ENCODE measurements around the gene MCRIP2. TPM values are rescaled to one million over a fixed set of nuclear protein-coding genes. Genes with fewer than 3 reads are reported as not detected.

MCRIP2 gene
- total RNA-seq, 1 donor from 2014 or later = 27.0 TPM

DNA sequence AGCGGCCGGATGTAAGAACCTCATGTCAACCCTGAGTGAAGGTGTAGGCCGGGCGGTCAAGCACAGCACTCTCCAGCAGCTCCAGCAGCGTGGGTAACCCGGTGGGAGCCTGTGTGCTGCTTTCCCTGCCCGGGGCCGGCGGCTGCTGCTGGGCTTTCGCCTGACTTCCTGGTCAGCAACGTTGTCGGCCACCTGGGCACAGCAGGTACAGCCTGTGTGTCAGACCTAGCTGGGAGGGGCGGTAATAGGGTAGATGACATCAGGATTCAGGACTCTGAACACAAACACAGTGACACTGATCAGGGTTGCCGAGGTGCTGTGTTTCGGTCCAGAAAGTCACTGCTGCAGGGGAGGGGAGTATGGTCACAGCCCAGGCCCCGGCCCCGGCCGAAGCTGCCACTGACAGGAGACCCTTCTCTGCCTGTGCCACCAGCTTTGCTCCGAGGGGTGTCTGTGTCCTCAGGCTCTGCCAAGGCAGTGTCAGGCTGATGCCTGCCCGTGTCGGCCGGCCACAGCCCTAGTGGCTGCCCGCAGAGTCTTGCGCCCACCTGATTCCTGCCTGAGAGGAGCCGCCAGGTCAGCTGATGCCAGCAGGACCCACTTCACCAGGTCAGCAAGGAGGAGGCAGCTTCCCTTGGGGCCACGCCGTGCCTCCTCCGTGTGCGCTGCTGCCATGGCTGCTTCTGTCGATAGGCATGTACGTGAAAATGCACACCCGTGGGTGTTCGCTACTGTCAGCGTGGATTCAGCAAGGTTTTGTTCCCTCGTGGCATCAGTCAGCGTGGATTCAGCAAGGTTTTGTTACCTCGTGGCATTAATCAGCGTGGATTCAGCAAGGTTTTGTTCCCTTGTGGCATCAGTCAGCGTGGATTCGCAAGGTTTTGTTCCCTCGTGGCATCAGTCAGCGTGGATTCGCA lies 42.5 kb upstream of the MCRIP2 start:
- intact Hi-C loops (cut with DNase I) = no loop called here

GRCh38 chr16:600781-601180 lies 40.8 kb upstream of the MCRIP2 start:
- no peak overlapping the region for H3K4me3 ChIP-seq
- H3K9me3 ChIP-seq = no peaks in the 10 kb centered on the region
- H3K27ac ChIP-seq = no peak overlapping the region
- intact Hi-C loops (cut with DNase I) = no loop called here
- H3K4me1 ChIP-seq = peaks cover 7% of the 10 kb centered on the region
- no peak for TF ChIP-seq POLR2A (IDR thresholded peaks at IDR 0.05)
- TF ChIP-seq, protein P1, sequence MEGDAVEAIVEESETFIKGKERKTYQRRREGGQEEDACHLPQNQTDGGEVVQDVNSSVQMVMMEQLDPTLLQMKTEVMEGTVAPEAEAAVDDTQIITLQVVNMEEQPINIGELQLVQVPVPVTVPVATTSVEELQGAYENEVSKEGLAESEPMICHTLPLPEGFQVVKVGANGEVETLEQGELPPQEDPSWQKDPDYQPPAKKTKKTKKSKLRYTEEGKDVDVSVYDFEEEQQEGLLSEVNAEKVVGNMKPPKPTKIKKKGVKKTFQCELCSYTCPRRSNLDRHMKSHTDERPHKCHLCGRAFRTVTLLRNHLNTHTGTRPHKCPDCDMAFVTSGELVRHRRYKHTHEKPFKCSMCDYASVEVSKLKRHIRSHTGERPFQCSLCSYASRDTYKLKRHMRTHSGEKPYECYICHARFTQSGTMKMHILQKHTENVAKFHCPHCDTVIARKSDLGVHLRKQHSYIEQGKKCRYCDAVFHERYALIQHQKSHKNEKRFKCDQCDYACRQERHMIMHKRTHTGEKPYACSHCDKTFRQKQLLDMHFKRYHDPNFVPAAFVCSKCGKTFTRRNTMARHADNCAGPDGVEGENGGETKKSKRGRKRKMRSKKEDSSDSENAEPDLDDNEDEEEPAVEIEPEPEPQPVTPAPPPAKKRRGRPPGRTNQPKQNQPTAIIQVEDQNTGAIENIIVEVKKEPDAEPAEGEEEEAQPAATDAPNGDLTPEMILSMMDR (IDR thresholded peaks at IDR 0.05) = no peak
- TF ChIP-seq POLR2AphosphoS5 (IDR thresholded peaks at IDR 0.05; ENCODE audit: insufficient read depth in 1 of 2, low read depth in 1 of 2) = no peak
- no peaks in the 10 kb centered on the region for H3K27me3 ChIP-seq
- no peak for DNase-seq (ENCODE audit: extremely low spot score in 2 of 2)
- H3K36me3 ChIP-seq = peaks cover 0 to 10% of the 10 kb centered on the region in 2 donors

More for the DNA sequence above, 42.5 kb upstream of the MCRIP2 start:
- no peak overlapping the region for H3K27ac ChIP-seq
- no peak for DNase-seq (ENCODE audit: extremely low spot score in 2 of 2)
- TF ChIP-seq POLR2A (IDR thresholded peaks at IDR 0.05) = no peak
- H3K27me3 ChIP-seq = no peaks in the 10 kb centered on the region
- H3K4me1 ChIP-seq = peaks cover 23% of the 10 kb centered on the region
- no peak overlapping the region for H3K4me3 ChIP-seq
- H3K9me3 ChIP-seq = no peaks in the 10 kb centered on the region
- H3K36me3 ChIP-seq = peaks cover 0 to 10% of the 10 kb centered on the region in 2 donors

DNA sequence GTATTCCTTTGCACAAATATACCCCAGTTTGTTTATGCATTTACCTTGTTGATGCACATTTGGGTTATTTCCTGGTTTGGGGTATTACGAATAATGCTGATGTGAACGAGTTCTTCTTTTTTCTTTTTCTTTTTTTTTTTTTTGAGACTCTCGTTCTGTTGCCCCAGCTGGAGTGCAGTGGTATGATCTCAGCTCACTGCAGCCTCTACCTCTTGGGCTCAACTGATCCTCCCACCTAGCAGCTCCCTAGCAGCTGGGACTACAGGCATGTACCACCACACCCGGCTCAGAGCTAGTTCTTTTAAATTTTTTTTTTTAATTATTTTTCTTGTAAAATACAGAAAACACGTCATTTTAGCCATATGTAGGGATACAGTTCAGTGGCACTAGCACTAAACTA lies 37.7 kb upstream of the MCRIP2 start:
- intact Hi-C loops (cut with DNase I) = no loop called here
- Histone ChIP-seq H3K27me3 (no peaks in the 10 kb centered on the region), H3K36me3 (no peaks in the 10 kb centered on the region), H3K4me3 (no peak overlapping the region), H3K9me3 (no peaks in the 10 kb centered on the region), H3K4me1 (no peaks in the 10 kb centered on the region), H3K27ac (no peak overlapping the region)
- TF ChIP-seq POLR2AphosphoS5 (IDR thresholded peaks at IDR 0.05; ENCODE audit: insufficient read depth in 1 of 2, low read depth in 1 of 2) (no peak), POLR2A (IDR thresholded peaks at IDR 0.05) (no peak)
- TF ChIP-seq, protein P1 (IDR thresholded peaks at IDR 0.05) = no peak
- no peak for DNase-seq (ENCODE audit: extremely low spot score in 2 of 2)

DNA sequence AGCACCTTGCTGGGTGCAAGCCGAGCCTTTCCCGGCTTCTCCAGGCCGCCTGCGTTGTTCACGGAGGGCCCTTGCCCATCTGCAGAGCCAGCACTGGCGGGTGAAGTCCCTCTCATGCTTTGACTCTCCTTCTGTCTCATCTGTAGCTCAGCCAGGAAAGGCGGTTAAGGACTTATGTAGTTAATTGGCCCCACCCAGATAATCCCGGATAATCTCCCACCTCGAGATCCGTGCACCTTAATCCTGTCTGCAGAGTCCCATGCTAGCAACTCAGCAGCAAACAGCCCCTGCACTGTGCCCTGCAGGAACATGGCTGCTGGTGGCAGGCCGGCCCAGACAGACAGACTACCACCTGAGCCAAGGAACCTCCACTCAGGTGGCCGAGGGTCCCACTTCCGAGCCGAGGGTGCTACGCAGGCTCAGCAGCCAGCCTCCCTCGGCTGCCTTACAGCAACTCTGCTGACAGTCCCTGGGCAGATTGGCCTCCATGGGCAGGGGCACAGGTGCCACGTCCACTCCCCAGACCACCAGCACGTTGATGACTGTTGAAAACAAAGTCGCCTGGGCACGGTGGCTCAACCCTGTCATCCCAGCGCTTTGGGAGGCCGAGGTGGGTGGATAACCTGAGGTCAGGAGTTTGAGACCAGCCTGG lies 34.8 kb upstream of the MCRIP2 start:
- intact Hi-C loops (cut with DNase I) = no loop called here
- Histone ChIP-seq H3K27me3 (no peaks in the 10 kb centered on the region), H3K9me3 (no peaks in the 10 kb centered on the region), H3K4me3 (no peak overlapping the region), H3K4me1 (peaks cover 11% of the 10 kb centered on the region), H3K27ac (no peak overlapping the region), H3K36me3 (no peaks in the 10 kb centered on the region)
- TF ChIP-seq, protein P1 (IDR thresholded peaks at IDR 0.05) = no peak
- TF ChIP-seq POLR2A (IDR thresholded peaks at IDR 0.05) (no peak), POLR2AphosphoS5 (IDR thresholded peaks at IDR 0.05; ENCODE audit: insufficient read depth in 1 of 2, low read depth in 1 of 2) (no peak)
- DNase-seq (ENCODE audit: extremely low spot score in 2 of 2) = no peak

GRCh38 chr16:608019-608418 lies 33.6 kb upstream of the MCRIP2 start:
- TF ChIP-seq POLR2A (IDR thresholded peaks at IDR 0.05) (no peak), POLR2AphosphoS5 (IDR thresholded peaks at IDR 0.05; ENCODE audit: insufficient read depth in 1 of 2, low read depth in 1 of 2) (no peak)
- TF ChIP-seq, protein P1 (IDR thresholded peaks at IDR 0.05) = no peak
- intact Hi-C loops (cut with DNase I) = no loop called here
- H3K27ac ChIP-seq = no peak overlapping the region
- H3K36me3 ChIP-seq = no peaks in the 10 kb centered on the region
- H3K4me3 ChIP-seq = no peak overlapping the region
- peaks cover 11% of the 10 kb centered on the region for H3K4me1 ChIP-seq
- H3K27me3 ChIP-seq = no peaks in the 10 kb centered on the region
- DNase-seq (ENCODE audit: extremely low spot score in 2 of 2) = no peak
- H3K9me3 ChIP-seq = no peaks in the 10 kb centered on the region
